Measurements from ENCODE around the gene PRKN. TPM values are rescaled to one million over a fixed set of nuclear protein-coding genes. Genes with fewer than 3 reads are reported as not detected.

PRKN gene
- total RNA-seq, 4 donors from 2014 or later = 8.4 to 44.8 (median 12.6) TPM

- TF ChIP-seq CTCF (IDR thresholded peaks at IDR 0.05) = no peak
- DNase-seq (ENCODE audit: low spot score) (no peak), ATAC-seq (ENCODE audit: low FRiP score) (no peak)
These were observed 510.5 kb downstream of the PRKN start for GRCh38 chr6:162217058-162217457.

GRCh38 chr6:162211777-162212176, 515.8 kb downstream of the PRKN start:
- ATAC-seq (ENCODE audit: low FRiP score) (no peak), DNase-seq (ENCODE audit: low spot score) (no peak)
- no peak for TF ChIP-seq CTCF (IDR thresholded peaks at IDR 0.05)

- TF ChIP-seq CTCF (IDR thresholded peaks at IDR 0.05) = no peak
- DNase-seq (ENCODE audit: low spot score) (no peak), ATAC-seq (ENCODE audit: low FRiP score) (no peak)
These were observed 516.5 kb downstream of the PRKN start for GRCh38 chr6:162211022-162211421.

GRCh38 chr6:162203287-162203686, 524.3 kb downstream of the PRKN start:
- TF ChIP-seq CTCF (IDR thresholded peaks at IDR 0.05) = no peak
- ATAC-seq (ENCODE audit: low FRiP score) (no peak), DNase-seq (ENCODE audit: low spot score) (no peak)

GRCh38 chr6:162200945-162201690, 526.4 kb downstream of the PRKN start:
- DNase-seq (ENCODE audit: low spot score) (no peak), ATAC-seq (ENCODE audit: low FRiP score) (peak; percentile 41)
- TF ChIP-seq CTCF (IDR thresholded peaks at IDR 0.05) = no peak

GRCh38 chr6:162200041-162200440, 527.5 kb downstream of the PRKN start:
- ATAC-seq (ENCODE audit: low FRiP score) (no peak), DNase-seq (ENCODE audit: low spot score) (no peak)
- TF ChIP-seq CTCF (IDR thresholded peaks at IDR 0.05) = no peak

GRCh38 chr6:162198925-162199324, 528.6 kb downstream of the PRKN start:
- ATAC-seq (ENCODE audit: low FRiP score) (no peak), DNase-seq (ENCODE audit: low spot score) (no peak)
- no peak for TF ChIP-seq CTCF (IDR thresholded peaks at IDR 0.05)

Data from omental fat pad (tissue), 4 donors.